Left ventricle myocardium inferior (tissue), 1 donor: ENCODE results near the gene ZYG11A. TPM values are rescaled to one million over a fixed set of nuclear protein-coding genes. Genes with fewer than 3 reads are reported as not detected.

Source experiments
- DNase-seq: peaks from one replicate; pipeline ENCODE4 v3.0.0-alpha.2; 2020
- H3K27ac ChIP-seq: fragments of 200-600 bp; replicated peaks from 2 replicates; pipeline ENCODE4 v1.8.0; 2021
- H3K27me3 ChIP-seq: fragments of 200-600 bp; 2 replicates; pipeline ENCODE4 v1.8.0; 2021; ENCODE audit warnings: low read depth
- H3K36me3 ChIP-seq: fragments of 200-600 bp; 2 replicates; pipeline ENCODE4 v1.8.0; 2021
- H3K4me1 ChIP-seq: fragments of 200-600 bp; 2 replicates; pipeline ENCODE4 v1.8.0; 2021
- H3K4me3 ChIP-seq: fragments of 200-600 bp; 2 replicates; pipeline ENCODE4 v1.8.0; 2021; ENCODE audit warnings: mild to moderate bottlenecking, moderate library complexity
- H3K9me3 ChIP-seq: fragments of 200-600 bp; replicated peaks from 2 replicates; pipeline ENCODE4 v1.8.0; 2021
- CTCF ChIP-seq: fragments of 200-600 bp; IDR thresholded peaks from 2 replicates; pipeline ENCODE4 v1.8.0; 2021; ENCODE audit warnings: antibody characterized with exemption, mild to moderate bottlenecking, borderline replicate concordance
- intact Hi-C: fragments of 100-400 bp; cut with micrococcal nuclease; formaldehyde crosslinking; loops from one replicate; pipeline ENCODE4 v1.11.0; 2022
- total RNA-seq: library from RNA; stranded (reverse); fragmentation: NEBNext Ultra II Directional; extraction: Animal tissue kit (Norgen Biotek cat#: 25700); gene quantifications from one replicate; pipeline ENCODE4 v1.2.1, GENCODE V29; 2021
- donor health status: DM: no; HTN: yes; CAD: no; lungs with severe emphysema.

ZYG11A gene
- total RNA-seq, 1 donor from 2014 or later, result not detected

DNA sequence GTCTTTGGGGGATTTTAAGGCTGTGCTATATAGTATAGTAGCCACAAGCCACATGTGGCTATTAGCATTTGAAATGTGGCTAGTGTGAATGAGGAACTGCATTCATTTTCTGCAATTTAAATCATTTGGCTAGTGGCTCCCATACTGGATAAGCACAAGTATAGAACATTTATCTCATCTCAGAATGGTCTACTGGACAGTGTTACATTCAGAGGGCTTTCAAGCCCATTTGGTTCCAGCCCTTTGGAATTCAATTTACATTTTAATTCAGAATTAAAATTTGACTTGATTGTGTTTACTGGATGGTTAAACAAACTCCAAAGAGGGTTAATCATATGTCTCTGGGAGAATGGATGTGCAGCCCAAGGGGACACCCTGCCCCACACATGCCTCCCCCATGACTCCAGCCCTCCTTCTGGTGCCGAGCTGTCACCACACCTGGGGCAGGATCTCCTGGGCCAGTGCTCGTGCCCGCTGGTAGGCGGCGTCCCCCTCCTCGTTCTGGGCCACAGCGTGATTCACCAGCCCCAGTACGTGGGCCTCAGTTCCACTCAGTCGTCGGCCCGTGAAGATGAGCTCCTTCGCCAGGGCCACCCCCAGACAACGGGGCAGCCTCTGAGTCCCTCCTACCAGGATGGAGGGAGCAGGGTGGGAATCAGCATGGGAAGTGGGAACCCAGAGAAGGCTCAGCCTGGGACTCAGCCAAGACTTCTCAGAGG is 61.8 kb downstream of the ZYG11A start:
- H3K27ac ChIP-seq, result peak overlapping the region; percentile 90
- no peak overlapping the region for H3K4me3 ChIP-seq
- no peak for TF ChIP-seq CTCF
- intact Hi-C loops, result no loop called here
- H3K36me3 ChIP-seq, result no peaks in the 10 kb centered on the region
- H3K4me1 ChIP-seq, result peaks cover 33% of the 10 kb centered on the region
- DNase-seq, result no peak
- H3K27me3 ChIP-seq, result no peaks in the 10 kb centered on the region
- no peaks in the 10 kb centered on the region for H3K9me3 ChIP-seq

GRCh38 chr1:52904927-52905698 is 62.6 kb downstream of the ZYG11A start:
- H3K27me3 ChIP-seq, result no peaks in the 10 kb centered on the region
- H3K4me3 ChIP-seq, result peak overlapping the region; percentile 29
- DNase-seq, result no peak
- peak; percentile 35 for TF ChIP-seq CTCF
- no peaks in the 10 kb centered on the region for H3K9me3 ChIP-seq
- H3K27ac ChIP-seq, result peak overlapping the region; percentile 90
- H3K4me1 ChIP-seq, result peaks cover 33% of the 10 kb centered on the region
- intact Hi-C loops, result no loop called here
- H3K36me3 ChIP-seq, result no peaks in the 10 kb centered on the region

- Histone ChIP-seq H3K36me3 (peaks cover 7% of the 10 kb centered on the region), H3K4me1 (peaks cover 33% of the 10 kb centered on the region), H3K27ac (peak overlapping the region; percentile 90), H3K27me3 (no peaks in the 10 kb centered on the region), H3K9me3 (no peaks in the 10 kb centered on the region), H3K4me3 (peak overlapping the region; percentile 29)
- DNase-seq, result no peak
- intact Hi-C loops, result no loop called here
- no peak for TF ChIP-seq CTCF
Measured at GRCh38 chr1:52906135-52906603, 63.6 kb downstream of the ZYG11A start.

- Histone ChIP-seq H3K9me3 (no peaks in the 10 kb centered on the region), H3K4me1 (peaks cover 33% of the 10 kb centered on the region), H3K27me3 (no peaks in the 10 kb centered on the region), H3K36me3 (peaks cover 12% of the 10 kb centered on the region), H3K4me3 (no peak overlapping the region), H3K27ac (peak overlapping the region; percentile 90)
- TF ChIP-seq CTCF, result no peak
- intact Hi-C loops, result no loop called here
- no peak for DNase-seq
Measured at GRCh38 chr1:52907068-52907811, 64.7 kb downstream of the ZYG11A start.

GRCh38 chr1:52907812-52908153 is 65.2 kb downstream of the ZYG11A start:
- peak overlapping the region; percentile 3 for H3K27ac ChIP-seq
- peaks cover 12% of the 10 kb centered on the region for H3K36me3 ChIP-seq
- no peak overlapping the region for H3K4me3 ChIP-seq
- H3K27me3 ChIP-seq, result no peaks in the 10 kb centered on the region
- H3K9me3 ChIP-seq, result no peaks in the 10 kb centered on the region
- intact Hi-C loops, result no loop called here
- no peak for TF ChIP-seq CTCF
- peaks cover 33% of the 10 kb centered on the region for H3K4me1 ChIP-seq
- DNase-seq, result no peak
